ENCODE results near the gene BCOR. TPM values are rescaled to one million over a fixed set of nuclear protein-coding genes. Genes with fewer than 3 reads are reported as not detected.
A peak's percentile ranks its signal among the peaks of the same experiment; 100 is the strongest.

The BCOR gene
- total RNA-seq, 4 donors from 2014 or later, result 30.9 to 67.4 (median 42.4) TPM

- Histone ChIP-seq H3K27me3 (peaks cover 6% of the 10 kb centered on the region), H3K9me3 (no peaks in the 10 kb centered on the region), H3K4me3 (replicated peaks in 1 of 3) (peak overlapping the region in 2 of 3 donors; percentile 10 to 54), H3K4me1 (peaks cover 8 to 19% of the 10 kb centered on the region in 2 donors), H3K27ac (peak overlapping the region; percentile 67 to 80 (median 71)), H3K36me3 (no peaks in the 10 kb centered on the region)
- WGBS, 2 donors, result 0% methylated on average over 9 of the region's 75 CpGs; no CpG with 5 or more reads in 1 of the 2 donors
- peak; percentile 60 to 61 for DNase-seq
- intact Hi-C loops (cut with DNase I), result loop anchor here (5.0 kb wide), 1 partner anchor 49 kb away; no protein-coding TSS in a partner anchor
- TF ChIP-seq POLR2A (IDR thresholded peaks at IDR 0.05) (peak in 1 of 2 donors; percentile 50), CTCF (IDR thresholded peaks at IDR 0.05) (no peak)
Measured at GRCh38 chrX:40098264-40099054, 701 bp upstream of the BCOR start.

GRCh38 chrX:40097141-40097503, 636 bp downstream of the BCOR start:
- H3K27me3 ChIP-seq, result peaks cover 6% of the 10 kb centered on the region

GRCh38 chrX:40096395-40097091, 1.2 kb downstream of the BCOR start:
- DNase-seq, result peak; percentile 60 to 63
- intact Hi-C loops (cut with DNase I), result loop anchor here (5.0 kb wide), 1 partner anchor 51 kb away; no protein-coding TSS in a partner anchor

More at GRCh38 chrX:40097141-40097503, 636 bp downstream of the BCOR start:
- peaks cover 12 to 19% of the 10 kb centered on the region in 2 donors for H3K4me1 ChIP-seq
- no peaks in the 10 kb centered on the region for H3K9me3 ChIP-seq
- intact Hi-C loops (cut with DNase I), result loop anchor here (5.0 kb wide), 1 partner anchor 50 kb away; no protein-coding TSS in a partner anchor
- H3K27ac ChIP-seq, result peak overlapping the region; percentile 67 to 80 (median 75)
- 0% methylated on average over 2 of the region's 42 CpGs; no CpG with 5 or more reads in 1 of the 2 donors for WGBS, 2 donors
- no peaks in the 10 kb centered on the region for H3K36me3 ChIP-seq
- H3K4me3 ChIP-seq (replicated peaks in 1 of 3), result peak overlapping the region in 2 of 3 donors; percentile 39 to 54
- TF ChIP-seq CTCF (IDR thresholded peaks at IDR 0.05), result no peak
- TF ChIP-seq POLR2A (IDR thresholded peaks at IDR 0.05), result no peak
- peak; percentile 15 to 21 for DNase-seq

GRCh38 chrX:40095583-40096394, 2.0 kb downstream of the BCOR start:
- TF ChIP-seq CTCF (IDR thresholded peaks at IDR 0.05), result no peak
- peak in 1 of 2 donors; percentile 7 for TF ChIP-seq POLR2A (IDR thresholded peaks at IDR 0.05)
- peaks cover 6% of the 10 kb centered on the region for H3K27me3 ChIP-seq
- peak; percentile 28 to 32 for DNase-seq
- no peaks in the 10 kb centered on the region for H3K9me3 ChIP-seq
- H3K4me3 ChIP-seq (replicated peaks in 1 of 3), result peak overlapping the region; percentile 15 to 54 (median 35)
- 0% methylated on average over 11 to 21 of the region's 80 CpGs for WGBS, 2 donors
- intact Hi-C loops (cut with DNase I), result loop anchor here (5.0 kb wide), 1 partner anchor 52 kb away; no protein-coding TSS in a partner anchor
- H3K36me3 ChIP-seq, result no peaks in the 10 kb centered on the region
- H3K4me1 ChIP-seq, result peaks cover 20 to 21% of the 10 kb centered on the region in 2 donors
- H3K27ac ChIP-seq, result peak overlapping the region; percentile 67 to 80 (median 75)

More at GRCh38 chrX:40096395-40097091, 1.2 kb downstream of the BCOR start:
- H3K27me3 ChIP-seq, result peaks cover 6% of the 10 kb centered on the region
- WGBS, 2 donors, result 0% methylated on average over 15 to 17 of the region's 66 CpGs
- H3K4me3 ChIP-seq (replicated peaks in 1 of 3), result peak overlapping the region; percentile 15 to 54 (median 39)
- no peaks in the 10 kb centered on the region for H3K9me3 ChIP-seq
- H3K4me1 ChIP-seq, result peaks cover 16 to 19% of the 10 kb centered on the region in 2 donors
- no peaks in the 10 kb centered on the region for H3K36me3 ChIP-seq
- no peak for TF ChIP-seq CTCF (IDR thresholded peaks at IDR 0.05)
- TF ChIP-seq POLR2A (IDR thresholded peaks at IDR 0.05), result peak in 1 of 2 donors; percentile 11
- H3K27ac ChIP-seq, result peak overlapping the region; percentile 67 to 80 (median 75)
